Neural cell (in vitro differentiated cells): ENCODE results near the gene HNRNPUL1. TPM values are rescaled to one million over a fixed set of nuclear protein-coding genes. Genes with fewer than 3 reads are reported as not detected.

Experiments
- H2AFZ ChIP-seq: fragments of 200-600, 300-800 bp; sonication (generic), shearing (Covaris generic); 2 replicates; pipeline ENCODE4 v1.6.0; 2014; ENCODE audit warnings: low read depth, mild to moderate bottlenecking, antibody characterized with exemption, low read length, moderate library complexity
- H3F3A ChIP-seq: fragments of 200-600 bp; shearing (Covaris generic); 2 replicates; pipeline ENCODE4 v1.6.1; 2016; ENCODE audit warnings: mild to moderate bottlenecking, moderate library complexity, mixed read lengths, antibody characterized with exemption, low read length; ENCODE audit not compliant: insufficient read depth, poor library complexity, severe bottlenecking
- H3K27ac ChIP-seq: fragments of 200-600, 300-800 bp; sonication (generic), shearing (Covaris generic); 2 replicates; pipeline ENCODE4 v1.5.1; 2014; ENCODE audit warnings: mild to moderate bottlenecking, low read length, moderate library complexity
- H3K27me3 ChIP-seq: fragments of 300-800, 200-600 bp; sonication (generic), shearing (Covaris generic); 2 replicates; pipeline ENCODE4 v1.6.0; 2014; ENCODE audit warnings: mild to moderate bottlenecking, low read depth, low read length, moderate library complexity; ENCODE audit not compliant: insufficient read depth
- H3K36me3 ChIP-seq: fragments of 300-800, 200-600 bp; sonication (generic), shearing (Covaris generic); 2 replicates; pipeline ENCODE4 v1.5.1; 2014; ENCODE audit warnings: mild to moderate bottlenecking, antibody characterized with exemption, low read length, moderate library complexity; ENCODE audit not compliant: insufficient read depth
- H3K4me2 ChIP-seq: fragments of 300-800, 200-600 bp; sonication (generic), shearing (Covaris generic); 2 replicates; pipeline ENCODE4 v1.6.0; 2014; ENCODE audit warnings: mild to moderate bottlenecking, low read length
- H3K4me3 ChIP-seq: fragments of 300-800, 200-600 bp; sonication (generic), shearing (Covaris generic); 2 replicates; pipeline ENCODE4 v1.5.1; 2014; ENCODE audit warnings: mild to moderate bottlenecking, low read length, moderate library complexity
- H3K79me2 ChIP-seq: fragments of 200-600 bp; shearing (Covaris generic); replicated peaks from 2 replicates; pipeline ENCODE4 v1.6.0; 2014; ENCODE audit warnings: mild to moderate bottlenecking, low read length, moderate library complexity; ENCODE audit not compliant: insufficient read depth
- H3K9ac ChIP-seq: fragments of 300-800, 200-600 bp; sonication (generic), shearing (Covaris generic); 2 replicates; pipeline ENCODE4 v1.6.1; 2016; ENCODE audit warnings: mild to moderate bottlenecking, low read length, mixed read lengths
- H3K9me2 ChIP-seq: fragments of 200-600 bp; shearing (Covaris generic); 2 replicates; pipeline ENCODE4 v1.6.1; 2016; ENCODE audit warnings: mild to moderate bottlenecking, low read length, mixed read lengths; ENCODE audit not compliant: insufficient read depth
- H3K9me3 ChIP-seq: fragments of 200-600, 300-800 bp; sonication (generic), shearing (Covaris generic); 2 replicates; pipeline ENCODE4 v1.6.1; 2016; ENCODE audit warnings: mild to moderate bottlenecking, mixed run types, low read length, moderate library complexity, mixed read lengths
- H4K20me1 ChIP-seq: fragments of 200-600 bp; shearing (Covaris generic); 2 replicates; pipeline ENCODE4 v1.6.1; 2016; ENCODE audit warnings: mild to moderate bottlenecking, mixed run types; ENCODE audit not compliant: insufficient read depth
- EP300 ChIP-seq: fragments of 450-650 bp; conservative IDR thresholded peaks from 2 replicates; pipeline ENCODE4 v1.6.1; 2014; ENCODE audit warnings: antibody characterized with exemption, mild to moderate bottlenecking, moderate library complexity; ENCODE audit not compliant: poor library complexity, severe bottlenecking
- EZH2 ChIP-seq: fragments of 200-600, 300-800 bp; shearing (Covaris generic), sonication (generic); IDR thresholded peaks from 2 replicates; pipeline ENCODE4 v1.6.1; 2014; ENCODE audit warnings: antibody characterized with exemption, low read length, borderline replicate concordance, mild to moderate bottlenecking; ENCODE audit not compliant: insufficient read depth, poor library complexity, severe bottlenecking
- MXI1 ChIP-seq: fragments of 450-650 bp; conservative IDR thresholded peaks from 2 replicates; pipeline ENCODE4 v1.6.1; 2014; ENCODE audit warnings: antibody characterized with exemption, mild to moderate bottlenecking; ENCODE audit not compliant: poor library complexity, severe bottlenecking
- RAD21 ChIP-seq: fragments of 450-650 bp; conservative IDR thresholded peaks from 2 replicates; pipeline ENCODE4 v1.6.1; 2014; ENCODE audit warnings: antibody characterized with exemption, mild to moderate bottlenecking, moderate library complexity
- SMC3 ChIP-seq: fragments of 450-650 bp; conservative IDR thresholded peaks from 2 replicates; pipeline ENCODE4 v1.6.1; 2014; ENCODE audit warnings: antibody characterized with exemption, mild to moderate bottlenecking, moderate library complexity; ENCODE audit not compliant: poor library complexity
- TAF1 ChIP-seq: IDR thresholded peaks from 2 replicates; pipeline ENCODE4 v1.6.1; 2012; ENCODE audit warnings: low read depth
- polyA plus RNA-seq: library from polyadenylated mRNA; depleted of rRNA; stranded (reverse); fragments of >200 nt; gene quantifications from 2 replicates; pipeline ENCODE4 v1.2.3, GENCODE V29; 2014
- TF ChIP-seq, protein P1 (sequence below): IDR thresholded peaks from 2 replicates; pipeline ENCODE4 v1.6.1; 2012; ENCODE audit warnings: borderline replicate concordance

HNRNPUL1 gene
- polyA plus RNA-seq, 1 donor from 2014 or later, result 34.6 TPM

GRCh38 chr19:41324921-41325639 lies 60.9 kb downstream of the HNRNPUL1 start:
- H3K4me2 ChIP-seq, result peak overlapping the region; percentile 25
- no peak overlapping the region for H3K27ac ChIP-seq
- H3K9me2 ChIP-seq, result no peaks in the 10 kb centered on the region
- no peaks in the 10 kb centered on the region for H3K36me3 ChIP-seq
- H2AFZ ChIP-seq, result peak overlapping the region; percentile 14
- peak overlapping the region; percentile 59 for H3K4me3 ChIP-seq
- H3K27me3 ChIP-seq, result no peaks in the 10 kb centered on the region
- TF ChIP-seq EZH2, result no peak
- TF ChIP-seq TAF1, result no peak
- TF ChIP-seq, protein P1, sequence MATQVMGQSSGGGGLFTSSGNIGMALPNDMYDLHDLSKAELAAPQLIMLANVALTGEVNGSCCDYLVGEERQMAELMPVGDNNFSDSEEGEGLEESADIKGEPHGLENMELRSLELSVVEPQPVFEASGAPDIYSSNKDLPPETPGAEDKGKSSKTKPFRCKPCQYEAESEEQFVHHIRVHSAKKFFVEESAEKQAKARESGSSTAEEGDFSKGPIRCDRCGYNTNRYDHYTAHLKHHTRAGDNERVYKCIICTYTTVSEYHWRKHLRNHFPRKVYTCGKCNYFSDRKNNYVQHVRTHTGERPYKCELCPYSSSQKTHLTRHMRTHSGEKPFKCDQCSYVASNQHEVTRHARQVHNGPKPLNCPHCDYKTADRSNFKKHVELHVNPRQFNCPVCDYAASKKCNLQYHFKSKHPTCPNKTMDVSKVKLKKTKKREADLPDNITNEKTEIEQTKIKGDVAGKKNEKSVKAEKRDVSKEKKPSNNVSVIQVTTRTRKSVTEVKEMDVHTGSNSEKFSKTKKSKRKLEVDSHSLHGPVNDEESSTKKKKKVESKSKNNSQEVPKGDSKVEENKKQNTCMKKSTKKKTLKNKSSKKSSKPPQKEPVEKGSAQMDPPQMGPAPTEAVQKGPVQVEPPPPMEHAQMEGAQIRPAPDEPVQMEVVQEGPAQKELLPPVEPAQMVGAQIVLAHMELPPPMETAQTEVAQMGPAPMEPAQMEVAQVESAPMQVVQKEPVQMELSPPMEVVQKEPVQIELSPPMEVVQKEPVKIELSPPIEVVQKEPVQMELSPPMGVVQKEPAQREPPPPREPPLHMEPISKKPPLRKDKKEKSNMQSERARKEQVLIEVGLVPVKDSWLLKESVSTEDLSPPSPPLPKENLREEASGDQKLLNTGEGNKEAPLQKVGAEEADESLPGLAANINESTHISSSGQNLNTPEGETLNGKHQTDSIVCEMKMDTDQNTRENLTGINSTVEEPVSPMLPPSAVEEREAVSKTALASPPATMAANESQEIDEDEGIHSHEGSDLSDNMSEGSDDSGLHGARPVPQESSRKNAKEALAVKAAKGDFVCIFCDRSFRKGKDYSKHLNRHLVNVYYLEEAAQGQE, result no peak
- no peak for TF ChIP-seq MXI1
- no peak for TF ChIP-seq RAD21
- no peak for TF ChIP-seq EP300
- H3F3A ChIP-seq, result no peaks in the 10 kb centered on the region
- no peaks in the 10 kb centered on the region for H3K79me2 ChIP-seq
- no peaks in the 10 kb centered on the region for H4K20me1 ChIP-seq
- peak overlapping the region; percentile 54 for H3K9ac ChIP-seq
- H3K9me3 ChIP-seq, result no peaks in the 10 kb centered on the region

DNA sequence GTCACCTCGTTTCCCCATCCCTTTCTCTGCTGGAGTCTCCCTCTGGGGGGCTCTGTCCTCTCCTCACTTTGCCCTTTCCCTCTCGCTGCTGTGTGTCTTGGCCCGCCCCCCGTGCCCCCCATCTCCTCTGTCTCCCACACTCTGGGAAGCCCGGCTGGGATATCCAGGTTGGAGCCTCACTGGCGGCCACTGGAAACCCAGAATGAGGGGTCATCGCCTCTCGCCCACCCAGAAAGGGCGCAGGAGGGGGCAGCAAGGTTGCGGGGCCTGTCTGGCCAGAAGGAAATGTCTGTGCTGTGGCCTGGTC lies 61.4 kb downstream of the HNRNPUL1 start:
- peak overlapping the region; percentile 25 for H3K4me2 ChIP-seq
- TF ChIP-seq EP300, result no peak
- TF ChIP-seq SMC3, result no peak
- TF ChIP-seq RAD21, result no peak
- TF ChIP-seq, protein P1, result no peak
- TF ChIP-seq EZH2, result no peak
- no peaks in the 10 kb centered on the region for H3K79me2 ChIP-seq
- H4K20me1 ChIP-seq, result no peaks in the 10 kb centered on the region
- no peaks in the 10 kb centered on the region for H3K36me3 ChIP-seq
- no peak overlapping the region for H2AFZ ChIP-seq
- peak overlapping the region; percentile 59 for H3K4me3 ChIP-seq
- H3K9me2 ChIP-seq, result no peaks in the 10 kb centered on the region
- no peaks in the 10 kb centered on the region for H3K27me3 ChIP-seq
- H3K9me3 ChIP-seq, result no peaks in the 10 kb centered on the region
- no peaks in the 10 kb centered on the region for H3F3A ChIP-seq
- no peak overlapping the region for H3K27ac ChIP-seq
- peak overlapping the region; percentile 54 for H3K9ac ChIP-seq
